GM23338 (cell line): ENCODE results near the gene FOXJ2. TPM values are rescaled to one million over a fixed set of nuclear protein-coding genes. Genes with fewer than 3 reads are reported as not detected.

Source experiments
- ATAC-seq: fragments of 200-7000 bp; cut with Tn5 transposase; 3 replicates; pipeline ENCODE4 v1.9.1; 2020
- DNase-seq: peaks from one replicate; pipeline ENCODE4 v3.0.0-alpha.2; 2015; ENCODE audit warnings: low spot score
- H2AFZ ChIP-seq: fragments of 200-600 bp; sonication (generic); 2 replicates; pipeline ENCODE4 v1.8.0; 2016; ENCODE audit warnings: antibody characterized with exemption, mild to moderate bottlenecking, moderate library complexity
- H3F3A ChIP-seq: fragments of 200-600 bp; sonication (generic); replicated peaks from 2 replicates; pipeline ENCODE4 v1.8.0; 2017; ENCODE audit warnings: antibody characterized with exemption, mixed run types, low read depth
- H3K27ac ChIP-seq: fragments of 200-600 bp; sonication (generic); 2 replicates; pipeline ENCODE4 v1.6.1; 2016; ENCODE audit warnings: low read depth
- H3K27me3 ChIP-seq: fragments of 200-600 bp; sonication (generic); 2 replicates; pipeline ENCODE4 v1.8.0; 2016; ENCODE audit warnings: mild to moderate bottlenecking, mixed run types, moderate library complexity; ENCODE audit not compliant: insufficient read depth
- H3K36me3 ChIP-seq: fragments of 200-600 bp; sonication (generic); 2 replicates; pipeline ENCODE4 v1.8.0; 2016; ENCODE audit warnings: mild to moderate bottlenecking; ENCODE audit not compliant: insufficient read depth
- H3K4me1 ChIP-seq: fragments of 200-600 bp; sonication (generic); 2 replicates; pipeline ENCODE4 v1.8.0; 2016; ENCODE audit warnings: mild to moderate bottlenecking, moderate library complexity; ENCODE audit not compliant: insufficient read depth
- H3K4me2 ChIP-seq: fragments of 200-600 bp; sonication (generic); 2 replicates; pipeline ENCODE4 v1.7.1; 2017; ENCODE audit warnings: mixed run types
- H3K4me3 ChIP-seq: fragments of 200-600 bp; sonication (generic); 2 replicates; pipeline ENCODE4 v1.6.1; 2016; ENCODE audit warnings: mixed run types
- H3K79me2 ChIP-seq: fragments of 200-600 bp; sonication (generic); replicated peaks from 2 replicates; pipeline ENCODE4 v1.8.0; 2017; ENCODE audit warnings: mild to moderate bottlenecking; ENCODE audit not compliant: insufficient read depth
- H3K9me2 ChIP-seq: fragments of 200-600 bp; sonication (generic); 2 replicates; pipeline ENCODE4 v1.8.0; 2017; ENCODE audit not compliant: insufficient read depth
- H4K20me1 ChIP-seq: fragments of 200-600 bp; sonication (generic); replicated peaks from 2 replicates; pipeline ENCODE4 v1.8.0; 2017; ENCODE audit warnings: mild to moderate bottlenecking; ENCODE audit not compliant: insufficient read depth
- H3K27ac Mint-ChIP-seq: 2 replicates; pipeline ENCODE4 v1.8.0; 2020; ENCODE audit warnings: inconsistent platforms, mild to moderate bottlenecking, moderate library complexity, mixed read lengths
- H3K27me3 Mint-ChIP-seq: 3 replicates; pipeline ENCODE4 v1.8.0; 2022; ENCODE audit warnings: low read depth, mild to moderate bottlenecking, moderate library complexity, mixed read lengths, inconsistent platforms; ENCODE audit not compliant: insufficient read depth, poor library complexity
- H3K36me3 Mint-ChIP-seq: 3 replicates; pipeline ENCODE4 v1.8.0; 2021; ENCODE audit warnings: low read depth, mild to moderate bottlenecking, inconsistent platforms, moderate library complexity, mixed read lengths
- H3K4me1 Mint-ChIP-seq: 3 replicates; pipeline ENCODE4 v1.8.0; 2020; ENCODE audit warnings: mild to moderate bottlenecking, inconsistent platforms, mixed read lengths
- H3K4me3 Mint-ChIP-seq: 3 replicates; pipeline ENCODE4 v1.8.0; 2021; ENCODE audit warnings: moderate library complexity, mild to moderate bottlenecking, inconsistent platforms, mixed read lengths
- H3K9me3 Mint-ChIP-seq: 3 replicates; pipeline ENCODE4 v1.8.0; 2020; ENCODE audit warnings: moderate library complexity, mild to moderate bottlenecking, inconsistent platforms, mixed read lengths
- CREB1 ChIP-seq: fragments of 250-450 bp; sonication (Bioruptor Pico); IDR thresholded peaks from 2 replicates; pipeline ENCODE4 v1.5.0; 2020; ENCODE audit warnings: low read depth, mild to moderate bottlenecking, moderate library complexity
- CTCF ChIP-seq, 2 experiments: fragments of 200-600 bp in 1 of 2; sonication (generic) in 1 of 2; conservative IDR thresholded peaks; 2 replicates each; pipeline versions ENCODE4 v1.5.1 to v1.6.1; 2016 to 2017; ENCODE audit warnings: antibody characterized with exemption in 2 of 2, low read depth in 2 of 2, mild to moderate bottlenecking in 2 of 2, moderate library complexity in 1 of 2
- EZH2 ChIP-seq: fragments of 200-600 bp; sonication (generic); IDR thresholded peaks from one replicate; pipeline ENCODE4 v1.8.0; 2017; ENCODE audit warnings: antibody characterized with exemption, mild to moderate bottlenecking, low read depth; ENCODE audit not compliant: unreplicated experiment
- EZH2phosphoT487 ChIP-seq: fragments of 200-600 bp; sonication (generic); IDR thresholded peaks from one replicate; pipeline ENCODE4 v1.8.1; 2018; ENCODE audit warnings: antibody characterized with exemption; ENCODE audit not compliant: unreplicated experiment
- JUNB ChIP-seq: IDR thresholded peaks from one replicate; pipeline ENCODE4 v1.6.1; 2016; ENCODE audit warnings: antibody characterized with exemption; ENCODE audit not compliant: unreplicated experiment
- NANOG ChIP-seq: IDR thresholded peaks from 2 replicates; pipeline ENCODE4 v1.6.1; 2016; ENCODE audit warnings: antibody characterized with exemption, borderline replicate concordance
- POLR2AphosphoS5 ChIP-seq: IDR thresholded peaks from 2 replicates; pipeline ENCODE4 v1.6.1; 2016; ENCODE audit warnings: antibody characterized with exemption, low read depth
- REST ChIP-seq: IDR thresholded peaks from one replicate; pipeline ENCODE4 v1.6.1; 2018; ENCODE audit warnings: antibody characterized with exemption; ENCODE audit not compliant: unreplicated experiment
- STAT1 ChIP-seq: IDR thresholded peaks from one replicate; pipeline ENCODE4 v1.6.1; 2016; ENCODE audit warnings: antibody characterized with exemption; ENCODE audit not compliant: unreplicated experiment
- ZNF114 ChIP-seq: fragments of 250-450 bp; sonication (Bioruptor Pico); IDR thresholded peaks from 2 replicates; pipeline ENCODE4 v1.5.0; 2020; ENCODE audit warnings: mild to moderate bottlenecking, moderate library complexity
- ZNF331 ChIP-seq: fragments of 250-450 bp; sonication (Bioruptor Pico); IDR thresholded peaks from 2 replicates; pipeline ENCODE4 v1.5.0; 2020; ENCODE audit warnings: low read depth, mild to moderate bottlenecking, moderate library complexity
- polyA plus RNA-seq: library from polyadenylated mRNA; unstranded; fragments of >200 nt; fragmentation: Nextera tagmentation; extraction: Ambion mirVana; gene quantifications from 2 replicates; pipeline ENCODE4 v1.2.1, GENCODE V29; 2016
- total RNA-seq: library from RNA; depleted of rRNA; stranded (reverse); fragments of >200 nt; shearing (Covaris generic); gene quantifications from 2 replicates; pipeline ENCODE4 v1.2.3, GENCODE V29; 2014
- TF ChIP-seq, protein P1 (sequence below): IDR thresholded peaks from 2 replicates; pipeline ENCODE4 v1.6.1; 2016; ENCODE audit warnings: antibody characterized with exemption
- TF ChIP-seq, protein P2 (sequence below): fragments of 250-450 bp; sonication (Bioruptor Pico); IDR thresholded peaks from 2 replicates; pipeline ENCODE4 v1.5.0; 2020; ENCODE audit warnings: mild to moderate bottlenecking, moderate library complexity

FOXJ2 gene
- total and polyA plus RNA-seq, 2 experiments from 2014 or later: 4.9 to 10.4 TPM

DNA sequence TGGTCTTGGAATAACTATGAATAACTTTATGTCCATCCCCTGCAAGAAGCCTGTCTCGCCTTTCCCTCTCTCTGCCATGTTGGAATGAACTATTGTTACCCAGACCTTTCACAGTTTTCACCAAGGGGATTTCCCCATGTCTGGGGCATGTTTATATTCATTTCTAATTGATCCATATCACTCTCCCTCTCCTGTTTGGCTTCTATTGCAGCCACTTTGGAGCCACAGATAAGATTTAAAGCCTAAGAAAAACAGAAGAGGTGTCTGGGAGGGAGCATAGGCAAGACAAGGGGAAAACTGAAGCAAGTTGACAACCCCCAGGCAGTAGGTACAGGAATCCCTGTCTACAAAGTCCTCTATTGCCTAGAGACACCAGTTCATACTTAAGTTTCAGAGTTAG, 41.0 kb upstream of the FOXJ2 start:
- Histone ChIP-seq H3F3A (no peaks in the 10 kb centered on the region), H3K36me3 (no peaks in the 10 kb centered on the region), H3K4me1 (peaks cover 21% of the 10 kb centered on the region; the same call in 1 of the 2 replicates), H3K79me2 (no peaks in the 10 kb centered on the region), H3K4me2 (no peak overlapping the region), H4K20me1 (no peaks in the 10 kb centered on the region), H2AFZ (no peak overlapping the region), H3K27me3 (no peaks in the 10 kb centered on the region), H3K4me3 (no peak overlapping the region), H3K9me2 (no peaks in the 10 kb centered on the region), H3K27ac (no peak overlapping the region)
- no peak for DNase-seq
- Mint-ChIP-seq H3K4me1 (peaks cover 11% of the 10 kb centered on the region), H3K27me3 (peaks cover 9% of the 10 kb centered on the region), H3K4me3 (no peak overlapping the region), H3K36me3 (peaks cover 3% of the 10 kb centered on the region; the same call in 2 of the 3 replicates), H3K27ac (no peak overlapping the region), H3K9me3 (peaks cover 4% of the 10 kb centered on the region)
- ATAC-seq: no peak
- TF ChIP-seq STAT1: no peak
- no peak for TF ChIP-seq CREB1
- TF ChIP-seq REST: no peak
- TF ChIP-seq, protein P1, sequence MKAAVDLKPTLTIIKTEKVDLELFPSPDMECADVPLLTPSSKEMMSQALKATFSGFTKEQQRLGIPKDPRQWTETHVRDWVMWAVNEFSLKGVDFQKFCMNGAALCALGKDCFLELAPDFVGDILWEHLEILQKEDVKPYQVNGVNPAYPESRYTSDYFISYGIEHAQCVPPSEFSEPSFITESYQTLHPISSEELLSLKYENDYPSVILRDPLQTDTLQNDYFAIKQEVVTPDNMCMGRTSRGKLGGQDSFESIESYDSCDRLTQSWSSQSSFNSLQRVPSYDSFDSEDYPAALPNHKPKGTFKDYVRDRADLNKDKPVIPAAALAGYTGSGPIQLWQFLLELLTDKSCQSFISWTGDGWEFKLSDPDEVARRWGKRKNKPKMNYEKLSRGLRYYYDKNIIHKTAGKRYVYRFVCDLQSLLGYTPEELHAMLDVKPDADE: no peak
- TF ChIP-seq EZH2: no peak
- TF ChIP-seq, protein P2, sequence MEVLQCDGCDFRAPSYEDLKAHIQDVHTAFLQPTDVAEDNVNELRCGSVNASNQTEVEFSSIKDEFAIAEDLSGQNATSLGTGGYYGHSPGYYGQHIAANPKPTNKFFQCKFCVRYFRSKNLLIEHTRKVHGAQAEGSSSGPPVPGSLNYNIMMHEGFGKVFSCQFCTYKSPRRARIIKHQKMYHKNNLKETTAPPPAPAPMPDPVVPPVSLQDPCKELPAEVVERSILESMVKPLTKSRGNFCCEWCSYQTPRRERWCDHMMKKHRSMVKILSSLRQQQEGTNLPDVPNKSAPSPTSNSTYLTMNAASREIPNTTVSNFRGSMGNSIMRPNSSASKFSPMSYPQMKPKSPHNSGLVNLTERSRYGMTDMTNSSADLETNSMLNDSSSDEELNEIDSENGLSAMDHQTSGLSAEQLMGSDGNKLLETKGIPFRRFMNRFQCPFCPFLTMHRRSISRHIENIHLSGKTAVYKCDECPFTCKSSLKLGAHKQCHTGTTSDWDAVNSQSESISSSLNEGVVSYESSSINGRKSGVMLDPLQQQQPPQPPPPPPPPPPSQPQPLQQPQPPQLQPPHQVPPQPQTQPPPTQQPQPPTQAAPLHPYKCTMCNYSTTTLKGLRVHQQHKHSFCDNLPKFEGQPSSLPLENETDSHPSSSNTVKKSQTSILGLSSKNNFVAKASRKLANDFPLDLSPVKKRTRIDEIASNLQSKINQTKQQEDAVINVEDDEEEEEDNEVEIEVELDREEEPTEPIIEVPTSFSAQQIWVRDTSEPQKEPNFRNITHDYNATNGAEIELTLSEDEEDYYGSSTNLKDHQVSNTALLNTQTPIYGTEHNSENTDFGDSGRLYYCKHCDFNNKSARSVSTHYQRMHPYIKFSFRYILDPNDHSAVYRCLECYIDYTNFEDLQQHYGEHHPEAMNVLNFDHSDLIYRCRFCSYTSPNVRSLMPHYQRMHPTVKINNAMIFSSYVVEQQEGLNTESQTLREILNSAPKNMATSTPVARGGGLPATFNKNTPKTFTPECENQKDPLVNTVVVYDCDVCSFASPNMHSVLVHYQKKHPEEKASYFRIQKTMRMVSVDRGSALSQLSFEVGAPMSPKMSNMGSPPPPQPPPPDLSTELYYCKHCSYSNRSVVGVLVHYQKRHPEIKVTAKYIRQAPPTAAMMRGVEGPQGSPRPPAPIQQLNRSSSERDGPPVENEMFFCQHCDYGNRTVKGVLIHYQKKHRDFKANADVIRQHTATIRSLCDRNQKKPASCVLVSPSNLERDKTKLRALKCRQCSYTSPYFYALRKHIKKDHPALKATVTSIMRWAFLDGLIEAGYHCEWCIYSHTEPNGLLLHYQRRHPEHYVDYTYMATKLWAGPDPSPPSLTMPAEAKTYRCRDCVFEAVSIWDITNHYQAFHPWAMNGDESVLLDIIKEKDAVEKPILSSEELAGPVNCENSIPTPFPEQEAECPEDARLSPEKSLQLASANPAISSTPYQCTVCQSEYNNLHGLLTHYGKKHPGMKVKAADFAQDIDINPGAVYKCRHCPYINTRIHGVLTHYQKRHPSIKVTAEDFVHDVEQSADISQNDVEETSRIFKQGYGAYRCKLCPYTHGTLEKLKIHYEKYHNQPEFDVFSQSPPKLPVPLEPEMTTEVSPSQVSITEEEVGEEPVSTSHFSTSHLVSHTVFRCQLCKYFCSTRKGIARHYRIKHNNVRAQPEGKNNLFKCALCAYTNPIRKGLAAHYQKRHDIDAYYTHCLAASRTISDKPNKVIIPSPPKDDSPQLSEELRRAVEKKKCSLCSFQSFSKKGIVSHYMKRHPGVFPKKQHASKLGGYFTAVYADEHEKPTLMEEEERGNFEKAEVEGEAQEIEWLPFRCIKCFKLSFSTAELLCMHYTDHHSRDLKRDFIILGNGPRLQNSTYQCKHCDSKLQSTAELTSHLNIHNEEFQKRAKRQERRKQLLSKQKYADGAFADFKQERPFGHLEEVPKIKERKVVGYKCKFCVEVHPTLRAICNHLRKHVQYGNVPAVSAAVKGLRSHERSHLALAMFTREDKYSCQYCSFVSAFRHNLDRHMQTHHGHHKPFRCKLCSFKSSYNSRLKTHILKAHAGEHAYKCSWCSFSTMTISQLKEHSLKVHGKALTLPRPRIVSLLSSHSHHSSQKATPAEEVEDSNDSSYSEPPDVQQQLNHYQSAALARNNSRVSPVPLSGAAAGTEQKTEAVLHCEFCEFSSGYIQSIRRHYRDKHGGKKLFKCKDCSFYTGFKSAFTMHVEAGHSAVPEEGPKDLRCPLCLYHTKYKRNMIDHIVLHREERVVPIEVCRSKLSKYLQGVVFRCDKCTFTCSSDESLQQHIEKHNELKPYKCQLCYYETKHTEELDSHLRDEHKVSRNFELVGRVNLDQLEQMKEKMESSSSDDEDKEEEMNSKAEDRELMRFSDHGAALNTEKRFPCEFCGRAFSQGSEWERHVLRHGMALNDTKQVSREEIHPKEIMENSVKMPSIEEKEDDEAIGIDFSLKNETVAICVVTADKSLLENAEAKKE (CRISPR knock-in tag): no peak
- TF ChIP-seq ZNF331 (CRISPR knock-in tag): no peak
- TF ChIP-seq ZNF114 (CRISPR knock-in tag): no peak
- TF ChIP-seq POLR2AphosphoS5: no peak
- no peak for TF ChIP-seq CTCF (conservative IDR thresholded peaks at IDR 0.05; ENCODE audit: low read depth in 2 of 2)
- no peak for TF ChIP-seq NANOG
- no peak for TF ChIP-seq JUNB
- no peak for TF ChIP-seq EZH2phosphoT487
